Panc1 (cell line): ENCODE data around the gene CLCN2. TPM values are rescaled to one million over a fixed set of nuclear protein-coding genes. Genes with fewer than 3 reads are reported as not detected.

Source experiments
- ATAC-seq: fragments of 200-7000 bp; cut with Tn5 transposase; 2 replicates; pipeline ENCODE4 v1.9.1; 2020; ENCODE audit warnings: mild to moderate bottlenecking, moderate library complexity
- BruUV-seq: library from RNA; stranded (reverse); fragments of 400-500 nt; replicated peaks from 2 replicates; lab custom pipeline; 2021; lab: Mats Ljungman, UMichigan
- CTCF ChIA-PET: fragments of 300-600 bp; sonication (Branson Sonifier 250); formaldehyde crosslinking; loops from one replicate; lab custom pipeline; 2022; ENCODE audit warnings: antibody characterized with exemption; lab: Charles Lee
- POLR2A ChIA-PET: fragments of 300-600 bp; sonication (Branson Sonifier 250); formaldehyde crosslinking; loops from one replicate; lab custom pipeline; 2022; ENCODE audit warnings: antibody characterized with exemption; lab: Charles Lee
- DNase-seq: peaks from one replicate; pipeline ENCODE4 v3.0.0-alpha.2; 2010; ENCODE audit warnings: low read depth, low spot score
- H3K27ac ChIP-seq: 2 replicates; pipeline ENCODE4 v1.5.1; 2011; ENCODE audit warnings: mild to moderate bottlenecking, low read length, inconsistent platforms
- H3K27me3 ChIP-seq: fragments of 200-500 bp; sonication (Bioruptor generic); 2 replicates; pipeline ENCODE4 v1.6.0; 2014; ENCODE audit warnings: low read length, inconsistent platforms; ENCODE audit not compliant: control insufficient read depth, insufficient read depth
- H3K36me3 ChIP-seq: fragments of 200-500 bp; sonication (Bioruptor generic); 2 replicates; pipeline ENCODE4 v1.5.1; 2014; ENCODE audit warnings: inconsistent platforms, mild to moderate bottlenecking, low read length, moderate library complexity; ENCODE audit not compliant: control insufficient read depth, insufficient read depth
- H3K4me1 ChIP-seq: 2 replicates; pipeline ENCODE4 v1.5.1; 2011; ENCODE audit warnings: inconsistent platforms, mild to moderate bottlenecking, low read length, moderate library complexity; ENCODE audit not compliant: control insufficient read depth, insufficient read depth
- H3K4me3 ChIP-seq, 2 experiments: 2 replicates each; pipeline ENCODE4 v1.5.1; 2011 to 2012; ENCODE audit warnings: low read depth in 2 of 2, low read length in 2 of 2, mild to moderate bottlenecking in 2 of 2, inconsistent platforms in 1 of 2, moderate library complexity in 1 of 2
- H3K9me3 ChIP-seq: fragments of 200-500 bp; sonication (Bioruptor generic); 2 replicates; pipeline ENCODE4 v1.5.1; 2014; ENCODE audit warnings: low read depth, mild to moderate bottlenecking, inconsistent platforms, low read length, moderate library complexity; ENCODE audit not compliant: control insufficient read depth, insufficient read depth
- CTCF ChIP-seq: fragments of 450-650 bp; IDR thresholded peaks from 2 replicates; pipeline ENCODE4 v1.5.1; 2017; ENCODE audit warnings: mild to moderate bottlenecking
- POLR2AphosphoS5 ChIP-seq: IDR thresholded peaks from 2 replicates; pipeline ENCODE4 v1.6.1; 2012; ENCODE audit warnings: mild to moderate bottlenecking, low read depth, low read length, moderate library complexity
- REST ChIP-seq, 2 experiments: IDR thresholded peaks; 2 replicates each; pipeline ENCODE4 v1.6.1; 2011 to 2012; ENCODE audit warnings: low read depth in 2 of 2, control low read depth in 1 of 2, low read length in 1 of 2, mild to moderate bottlenecking in 1 of 2, moderate library complexity in 1 of 2; ENCODE audit not compliant: insufficient read depth in 1 of 2
- SIN3A ChIP-seq: IDR thresholded peaks from 2 replicates; pipeline ENCODE4 v1.6.1; 2012; ENCODE audit warnings: low read depth, mild to moderate bottlenecking, low read length, moderate library complexity, borderline replicate concordance; ENCODE audit not compliant: insufficient read depth
- TCF7L2 ChIP-seq: IDR thresholded peaks from 2 replicates; pipeline ENCODE4 v1.6.1; 2011; ENCODE audit warnings: mild to moderate bottlenecking, low read depth, low read length, inconsistent platforms
- in situ Hi-C: cut with HindIII; loops from 2 replicates; pipeline ENCODE4 v1.10.0; 2016; ENCODE audit warnings: low sequenced_read_pairs, low pct_unique_long_range_greater_than_20kb
- intact Hi-C: fragments of 100-400 bp; cut with micrococcal nuclease; formaldehyde crosslinking; loops from one replicate; pipeline ENCODE4 v1.10.0; 2022; ENCODE audit not compliant: unreplicated experiment
- total RNA-seq: library from RNA; stranded (reverse); gene quantifications from one replicate; pipeline ENCODE4 v1.2.1, GENCODE V29; 2021; ENCODE audit not compliant: unreplicated experiment

Gene CLCN2
- total RNA-seq, 1 experiment from 2014 or later = 22.5 TPM

- BruUV-seq = no TSS peak
- intact Hi-C loops (loop anchor here (10.0 kb wide), 1 partner anchor 142 kb away; no protein-coding TSS in a partner anchor), in situ Hi-C loops (no loop called here)
Observed at GRCh38 chr3:184372911-184373310, 11.5 kb upstream of the CLCN2 start.

DNA sequence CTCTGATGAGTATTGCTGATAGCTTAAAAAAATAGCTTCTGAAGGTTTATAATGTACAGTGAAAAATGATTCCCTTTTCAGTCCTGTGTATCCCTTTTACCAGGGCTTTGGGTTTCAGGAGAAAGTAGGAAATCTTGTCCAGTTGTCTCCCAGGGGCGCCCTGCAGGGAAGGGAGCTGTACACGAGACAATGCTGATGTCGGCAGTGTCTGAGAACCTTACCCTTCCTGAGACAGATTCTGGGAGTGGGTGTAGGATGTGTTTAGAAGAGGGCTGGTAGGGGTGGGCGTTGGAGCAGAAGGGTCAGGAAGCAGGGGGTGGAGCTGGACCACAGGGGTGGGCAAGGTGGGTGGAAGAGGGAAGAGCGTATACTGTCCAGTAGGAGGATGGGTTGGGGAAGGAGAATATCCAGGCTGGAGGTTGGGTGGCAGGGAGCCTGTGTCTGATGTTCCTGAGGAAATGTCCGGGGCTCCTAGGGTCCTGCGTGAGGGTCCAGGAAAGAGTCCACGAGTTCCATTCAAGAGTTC lies 11.0 kb upstream of the CLCN2 start:
- peaks cover 12% of the 10 kb centered on the region for H3K4me1 ChIP-seq
- H3K27me3 ChIP-seq = peaks cover 8% of the 10 kb centered on the region
- TF ChIP-seq CTCF = no peak
- TF ChIP-seq TCF7L2 = no peak
- no peak for TF ChIP-seq SIN3A
- TF ChIP-seq POLR2AphosphoS5 = no peak
- no peaks in the 10 kb centered on the region for H3K9me3 ChIP-seq
- no peak for ATAC-seq
- ChIA-PET POLR2A (no interaction called here), CTCF (interaction anchor here (0.5 to 4.4 kb wide), 8 partner anchors 18 to 461 kb away, joined by 4 to 53 read pairs (median 13); partner anchors contain the start of gene VPS8)
- DNase-seq = no peak
- BruUV-seq = no TSS peak
- H3K36me3 ChIP-seq = peaks cover 11% of the 10 kb centered on the region; the same call in 1 of the 2 replicates
- intact Hi-C loops (loop anchor here (10.0 kb wide), 1 partner anchor 142 kb away; no protein-coding TSS in a partner anchor), in situ Hi-C loops (no loop called here)
- H3K27ac ChIP-seq = no peak overlapping the region
- no peak overlapping the region for H3K4me3 ChIP-seq

More at GRCh38 chr3:184372911-184373310, 11.5 kb upstream of the CLCN2 start:
- Histone ChIP-seq H3K36me3 (peaks cover 8% of the 10 kb centered on the region; the same call in 1 of the 2 replicates), H3K4me3 (no peak overlapping the region), H3K27me3 (peaks cover 8% of the 10 kb centered on the region), H3K27ac (no peak overlapping the region), H3K9me3 (no peaks in the 10 kb centered on the region), H3K4me1 (peaks cover 12% of the 10 kb centered on the region)
- ChIA-PET POLR2A (no interaction called here), CTCF (interaction anchor here (0.5 to 4.4 kb wide), 4 partner anchors 141 to 439 kb away, joined by 5 to 53 read pairs (median 27); partner anchors contain the start of gene VPS8)
- DNase-seq = no peak
- no peak for ATAC-seq
- TF ChIP-seq CTCF (no peak), POLR2AphosphoS5 (no peak), TCF7L2 (no peak), REST (IDR thresholded peaks at IDR 0.05; ENCODE audit: insufficient read depth in 1 of 2, low read depth in 2 of 2, low read length in 1 of 2) (no peak), SIN3A (no peak)
